ENCODE results near the gene HSPA1A.
"Not testable (repeated sequence)": the region's sequence is repeated elsewhere in the genome, so short reads cannot be mapped to it uniquely, and the experiment has no call there.

Gene HSPA1A

DNA sequence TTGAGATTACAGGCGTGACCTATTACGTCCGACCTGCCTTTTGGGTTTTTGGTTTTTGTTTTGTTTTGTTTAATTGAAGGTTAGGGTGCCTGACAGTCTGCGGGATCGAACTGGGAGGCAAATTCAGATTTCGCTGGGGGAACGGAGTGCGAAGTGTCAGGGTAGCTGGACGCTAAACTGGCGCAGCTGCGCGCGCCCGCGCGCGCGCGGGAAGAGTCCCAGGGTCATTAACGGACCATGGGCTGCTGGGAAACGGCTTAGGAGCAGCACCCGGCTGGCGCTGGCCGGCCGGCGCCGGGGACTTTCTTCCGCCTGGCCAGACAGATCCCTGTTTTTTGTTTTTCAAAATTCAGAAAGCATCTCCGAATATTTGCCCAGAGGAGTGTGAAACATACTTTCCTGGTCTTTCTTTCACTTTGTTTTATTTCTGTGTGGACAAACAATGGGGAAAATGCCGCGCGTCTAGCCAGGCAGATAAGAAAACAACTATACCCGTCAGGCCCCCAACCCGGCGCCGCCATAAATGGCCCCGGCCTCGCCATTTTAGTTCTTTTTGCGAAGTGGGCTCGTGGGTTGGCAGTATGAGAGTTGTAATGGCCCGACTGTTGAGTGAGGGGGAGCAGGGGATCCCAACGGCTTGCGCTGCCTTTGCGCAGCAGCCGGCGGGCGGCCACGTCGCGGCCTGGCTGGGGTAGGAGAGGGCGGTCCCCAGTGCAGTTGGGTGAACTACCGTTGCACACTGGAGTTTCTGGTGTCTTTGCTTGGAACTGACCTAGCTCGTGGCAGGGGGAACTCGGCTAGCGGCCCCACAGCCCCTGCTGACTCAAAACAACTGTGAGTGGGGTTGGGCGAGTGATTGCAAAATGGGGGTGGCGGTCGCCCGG lies 19.3 kb downstream of the HSPA1A start:
- no peak for TF ChIP-seq CTCF (IDR thresholded peaks at IDR 0.05; ENCODE audit: control insufficient read depth, insufficient read depth, low read depth, low read length, missing control alignments)
- DNase-seq (ENCODE audit: low read depth), result no peak
- peak overlapping the region; percentile 100 for H3K4me3 ChIP-seq (ENCODE audit: control insufficient read depth, low read depth, low read length)

GRCh38 chr6:31836047-31836473 lies 20.7 kb downstream of the HSPA1A start:
- H3K4me3 ChIP-seq (ENCODE audit: control insufficient read depth, low read depth, low read length), result peak overlapping the region; percentile 100
- DNase-seq (ENCODE audit: low read depth), result no peak
- TF ChIP-seq CTCF (IDR thresholded peaks at IDR 0.05; ENCODE audit: control insufficient read depth, insufficient read depth, low read depth, low read length, missing control alignments), result no peak

- DNase-seq (ENCODE audit: low read depth), result no peak
- H3K4me3 ChIP-seq (ENCODE audit: control insufficient read depth, low read depth, low read length), result peak overlapping the region; percentile 100
- no peak for TF ChIP-seq CTCF (IDR thresholded peaks at IDR 0.05; ENCODE audit: control insufficient read depth, insufficient read depth, low read depth, low read length, missing control alignments)
Measured at GRCh38 chr6:31836474-31837368, 21.4 kb downstream of the HSPA1A start.

GRCh38 chr6:31837369-31838113 lies 22.2 kb downstream of the HSPA1A start:
- no peak for DNase-seq (ENCODE audit: low read depth)
- H3K4me3 ChIP-seq (ENCODE audit: control insufficient read depth, low read depth, low read length), result peak overlapping the region; percentile 100
- TF ChIP-seq CTCF (IDR thresholded peaks at IDR 0.05; ENCODE audit: control insufficient read depth, insufficient read depth, low read depth, low read length, missing control alignments), result no peak

DNA sequence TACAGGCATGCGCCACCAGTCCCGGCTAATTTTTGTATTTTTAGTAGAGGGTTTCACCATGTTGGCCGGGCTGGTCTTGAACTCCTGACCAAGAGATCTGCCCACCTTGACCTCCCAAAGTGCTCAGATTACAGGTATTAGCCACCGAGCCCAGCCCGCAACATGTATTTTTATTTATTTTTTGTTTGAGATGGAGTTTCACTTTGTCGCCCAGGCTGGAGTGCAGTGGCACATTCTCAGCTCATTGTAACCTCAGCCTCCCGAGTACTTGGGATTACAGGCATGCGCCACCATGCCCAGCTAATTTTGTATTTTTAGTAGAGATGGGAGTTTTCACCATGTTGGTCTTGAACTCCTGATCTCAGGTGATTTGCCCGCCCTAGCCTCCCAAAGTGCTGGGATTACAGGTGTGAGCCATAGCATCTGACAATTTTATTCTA lies 22.8 kb downstream of the HSPA1A start:
- H3K4me3 ChIP-seq (ENCODE audit: control insufficient read depth, low read depth, low read length), result peak overlapping the region; percentile 100
- not testable (repeated sequence) for DNase-seq (ENCODE audit: low read depth)

GRCh38 chr6:31838968-31839367 lies 23.6 kb downstream of the HSPA1A start:
- no peak for TF ChIP-seq CTCF (IDR thresholded peaks at IDR 0.05; ENCODE audit: control insufficient read depth, insufficient read depth, low read depth, low read length, missing control alignments)
- H3K4me3 ChIP-seq (ENCODE audit: control insufficient read depth, low read depth, low read length), result no peak overlapping the region
- no peak for DNase-seq (ENCODE audit: low read depth)

- not testable (repeated sequence) for DNase-seq (ENCODE audit: low read depth); H3K4me3 ChIP-seq (ENCODE audit: control insufficient read depth, low read depth, low read length)
Measured at GRCh38 chr6:31839779-31840126, 24.4 kb downstream of the HSPA1A start.
